Stimulated activated naive CD8-positive, alpha-beta T cell treated with anti-CD3 and anti-CD28 coated beads, Interleukin-15, amount 100 ng/mL, for 72 hours (primary cell): Measurements from ENCODE around the gene NR1H2.
"Not testable (repeated sequence)": the region's sequence is repeated elsewhere in the genome, so short reads cannot be mapped to it uniquely, and the experiment has no call there.

ENCODE experiments used
- ATAC-seq: fragments of 150-1000 bp; cut with Tn5 transposase; 2 replicates; pipeline ENCODE4 v1.10.0; 2021; ENCODE audit warnings: mild to moderate bottlenecking, moderate library complexity
- DNase-seq, 2 donors: peaks; one replicate each; pipeline ENCODE4 v3.0.0; 2021 to 2022
- H3K27ac Mint-ChIP-seq, 2 donors: one replicate each; pipeline ENCODE4 v1.8.0; 2022; ENCODE audit warnings: mild to moderate bottlenecking in 2 of 2, mixed read lengths in 2 of 2, moderate library complexity in 2 of 2
- H3K27me3 Mint-ChIP-seq: one replicate; pipeline ENCODE4 v1.8.0; 2022; ENCODE audit warnings: mixed read lengths
- H3K4me1 Mint-ChIP-seq: one replicate; pipeline ENCODE4 v1.8.0; 2022; ENCODE audit warnings: mild to moderate bottlenecking, mixed read lengths
- H3K4me3 Mint-ChIP-seq, 2 donors: one replicate each; pipeline ENCODE4 v1.8.0; 2022; ENCODE audit warnings: mild to moderate bottlenecking in 2 of 2, mixed read lengths in 2 of 2, moderate library complexity in 1 of 2
- H3K9me3 Mint-ChIP-seq, 2 donors: one replicate each; pipeline ENCODE4 v1.8.0; 2022; ENCODE audit warnings: mixed read lengths in 2 of 2

NR1H2 gene

DNA sequence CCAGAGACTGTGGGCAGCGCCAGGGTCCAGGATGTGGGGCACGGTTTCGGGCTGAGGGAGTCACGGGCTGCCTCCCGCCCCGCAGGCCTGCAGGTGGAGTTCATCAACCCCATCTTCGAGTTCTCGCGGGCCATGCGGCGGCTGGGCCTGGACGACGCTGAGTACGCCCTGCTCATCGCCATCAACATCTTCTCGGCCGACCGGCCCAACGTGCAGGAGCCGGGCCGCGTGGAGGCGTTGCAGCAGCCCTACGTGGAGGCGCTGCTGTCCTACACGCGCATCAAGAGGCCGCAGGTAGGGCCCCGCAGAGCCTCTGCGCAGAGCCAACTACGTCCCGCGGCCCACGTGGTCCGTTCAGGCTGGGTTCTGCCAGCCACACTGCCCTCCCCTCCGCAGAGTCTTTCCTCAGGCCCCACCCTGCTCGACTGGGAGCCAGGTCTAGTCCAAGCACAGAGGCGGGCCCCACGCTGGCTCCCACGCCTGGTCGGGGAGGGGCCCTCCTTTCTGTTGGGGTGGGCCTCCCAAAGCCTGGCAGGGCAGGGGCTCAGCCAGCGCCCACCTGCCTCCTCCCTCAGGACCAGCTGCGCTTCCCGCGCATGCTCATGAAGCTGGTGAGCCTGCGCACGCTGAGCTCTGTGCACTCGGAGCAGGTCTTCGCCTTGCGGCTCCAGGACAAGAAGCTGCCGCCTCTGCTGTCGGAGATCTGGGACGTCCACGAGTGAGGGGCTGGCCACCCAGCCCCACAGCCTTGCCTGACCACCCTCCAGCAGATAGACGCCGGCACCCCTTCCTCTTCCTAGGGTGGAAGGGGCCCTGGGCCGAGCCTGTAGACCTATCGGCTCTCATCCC lies 5.8 kb downstream of the NR1H2 start:
- Mint-ChIP-seq H3K9me3 (no peaks in the 10 kb centered on the region), H3K27me3 (no peaks in the 10 kb centered on the region), H3K4me1 (peaks cover 63% of the 10 kb centered on the region), H3K4me3 (no peak overlapping the region), H3K27ac (no peak overlapping the region)
- no peak for DNase-seq
- ATAC-seq, result no peak

DNA sequence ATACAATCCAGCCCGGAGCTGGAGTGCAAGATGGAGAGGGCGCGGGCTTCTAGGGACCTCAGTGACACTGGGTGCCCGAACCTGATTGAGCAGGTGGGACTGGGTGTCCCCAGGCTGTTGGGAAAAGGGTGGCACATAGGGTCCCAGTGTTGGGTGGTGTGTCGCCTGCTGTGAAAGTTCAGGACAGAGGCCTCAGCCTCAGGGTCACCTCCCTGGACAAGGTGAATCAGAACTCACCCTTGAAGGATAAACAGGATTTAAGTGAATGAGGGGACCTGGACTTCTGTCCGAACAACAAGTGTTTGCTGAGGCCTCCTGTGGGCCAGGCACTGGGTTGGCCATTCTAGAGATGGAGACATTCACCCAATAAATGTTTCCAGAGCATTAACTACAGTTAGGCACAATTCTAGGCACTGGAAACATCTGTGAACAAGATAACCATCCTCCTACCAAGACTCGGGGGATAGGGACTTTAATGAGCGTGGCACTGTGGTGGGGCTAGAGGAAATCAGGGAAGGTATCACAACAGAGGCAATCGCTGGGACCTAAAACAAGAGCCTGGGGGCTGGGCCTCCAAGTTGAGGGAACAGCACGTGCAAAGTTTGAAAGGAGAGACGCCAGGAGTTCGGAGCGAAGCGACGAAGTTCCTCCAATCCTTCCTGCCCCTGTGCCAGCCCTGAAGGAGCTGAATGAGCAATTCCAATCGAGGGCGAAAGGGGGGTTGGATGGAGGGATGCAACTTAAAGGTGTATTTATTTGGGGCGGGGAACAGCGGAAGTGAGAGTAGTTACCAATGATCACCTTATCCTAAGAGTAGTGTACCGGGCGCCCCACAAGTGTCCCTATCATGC lies 7.0 kb downstream of the NR1H2 start:
- H3K9me3 Mint-ChIP-seq, result no peaks in the 10 kb centered on the region
- ATAC-seq, result no peak
- peak overlapping the region; percentile 74 to 96 for H3K27ac Mint-ChIP-seq

DNA sequence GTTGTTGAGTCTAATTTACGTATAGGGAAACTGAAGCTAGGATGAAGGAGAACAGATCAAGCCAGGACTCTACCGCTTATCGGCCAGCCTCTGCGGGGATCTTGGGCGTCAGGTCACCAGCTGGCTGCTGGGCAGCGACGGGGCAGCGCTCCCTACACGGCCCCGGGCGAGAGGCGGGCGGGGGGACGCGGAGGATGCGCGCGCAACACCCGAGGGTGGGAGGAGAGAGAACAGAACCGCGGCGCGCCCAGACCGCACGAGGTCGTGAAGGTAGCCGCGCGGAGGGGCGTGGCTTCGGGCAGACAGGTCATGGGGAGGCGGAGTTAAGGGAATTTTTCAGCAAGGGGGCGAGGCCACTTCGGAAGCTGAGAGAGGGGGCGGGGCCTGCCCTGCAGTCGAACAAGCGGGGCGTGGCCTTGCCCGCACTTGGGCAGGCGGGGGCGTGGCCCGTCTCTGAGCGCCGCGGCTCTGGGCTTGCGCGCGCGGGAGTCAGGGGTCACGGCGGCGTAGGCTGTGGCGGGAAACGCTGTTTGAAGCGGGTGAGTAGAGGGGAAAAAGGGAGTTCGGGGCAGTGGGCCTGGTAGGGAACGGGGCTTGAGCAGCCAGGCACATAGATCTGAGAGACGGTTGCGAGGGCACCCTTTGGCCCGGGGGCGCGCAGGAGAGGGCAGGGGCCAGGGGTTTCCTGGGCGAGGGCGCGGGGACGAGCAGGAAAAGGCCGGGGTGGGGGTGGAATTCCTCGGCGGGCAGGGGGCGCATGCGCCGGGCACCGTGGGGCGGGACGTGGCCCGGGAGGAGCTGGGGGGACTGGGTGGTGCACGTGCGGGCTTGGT lies 7.8 kb downstream of the NR1H2 start, which contains the start of gene POLD1:
Gene POLD1, plus strand, starts transcription at position 496 of the 833 bp plus-strand sequence. CDS start 14,505 bp downstream, outside the sequence.
- H3K27ac Mint-ChIP-seq, result peak within 1 kb of the TSS; percentile 96 to 98
- peak; percentile 92 for ATAC-seq
- H3K4me1 Mint-ChIP-seq, result peaks cover 56% of the 10 kb centered on the region

More for the DNA sequence above, 7.0 kb downstream of the NR1H2 start:
- DNase-seq, result no peak
- Mint-ChIP-seq H3K4me3 (peak overlapping the region; percentile 94 to 100), H3K27me3 (no peaks in the 10 kb centered on the region), H3K4me1 (peaks cover 60% of the 10 kb centered on the region)

DNA sequence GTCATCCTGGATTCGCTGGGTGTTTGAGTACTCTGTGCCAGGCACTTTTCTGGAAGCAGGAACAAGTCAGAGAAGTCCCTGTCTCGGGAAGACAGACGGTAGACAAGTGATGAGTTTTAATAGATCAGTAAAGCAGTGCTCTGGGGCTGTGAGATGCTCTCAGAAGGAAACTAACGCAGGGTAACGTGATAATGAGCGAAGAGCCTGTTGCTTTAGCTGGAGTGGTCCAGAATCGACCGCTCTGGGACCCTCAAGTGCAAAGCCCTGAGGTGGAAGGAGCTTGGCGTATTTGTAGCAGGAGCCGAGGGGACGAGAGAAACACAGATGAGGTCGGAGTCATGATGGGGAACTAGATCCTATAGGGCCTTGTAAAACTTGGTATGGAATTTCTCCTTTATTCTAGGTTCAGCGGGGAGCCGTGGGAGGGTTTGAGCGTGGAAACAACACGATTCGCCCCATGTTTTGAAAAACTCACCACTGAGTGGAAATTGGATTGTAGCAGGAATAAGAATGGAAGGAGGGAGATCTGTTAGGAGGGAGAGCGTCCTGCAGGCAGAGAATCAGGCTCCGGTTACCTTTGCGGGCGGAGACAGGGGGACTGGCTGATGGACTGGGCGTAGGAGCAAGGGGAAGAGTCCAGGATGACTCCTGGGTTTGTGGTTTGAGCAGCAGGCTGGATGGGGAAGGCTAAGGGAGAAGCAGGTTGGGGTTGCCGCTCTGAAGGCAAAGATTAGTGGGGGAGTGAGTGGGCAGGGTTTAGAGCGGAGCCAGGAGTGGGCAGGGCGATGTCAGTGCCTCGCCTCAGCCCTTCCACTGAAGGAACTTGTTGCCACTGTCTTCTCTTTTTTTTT lies 8.7 kb downstream of the NR1H2 start:
- Mint-ChIP-seq H3K9me3 (no peaks in the 10 kb centered on the region), H3K4me3 (peak overlapping the region; percentile 94 to 100), H3K27me3 (no peaks in the 10 kb centered on the region), H3K4me1 (peaks cover 48% of the 10 kb centered on the region), H3K27ac (peak overlapping the region; percentile 96 to 98)
- no peak for ATAC-seq
- DNase-seq, result no peak

More for the DNA sequence above, 7.8 kb downstream of the NR1H2 start, which contains the start of gene POLD1:
- peak; percentile 99 for DNase-seq
- no peaks in the 10 kb centered on the region for H3K9me3 Mint-ChIP-seq
- H3K27me3 Mint-ChIP-seq, result no peaks in the 10 kb centered on the region
- H3K4me3 Mint-ChIP-seq, result peak within 1 kb of the TSS; percentile 94 to 100

GRCh38 chr19:50387176-50387867 lies 11.1 kb downstream of the NR1H2 start:
- Mint-ChIP-seq H3K27ac (no peak overlapping the region), H3K4me3 (peak overlapping the region in 1 of 2 donors; percentile 2), H3K9me3 (no peaks in the 10 kb centered on the region), H3K27me3 (no peaks in the 10 kb centered on the region), H3K4me1 (peaks cover 47% of the 10 kb centered on the region)
- DNase-seq (no peak), ATAC-seq (no peak)

- ATAC-seq (no peak), DNase-seq (no peak)
- peak overlapping the region in 1 of 2 donors; percentile 43 for H3K27ac Mint-ChIP-seq
- peak overlapping the region in 1 of 2 donors; percentile 2 for H3K4me3 Mint-ChIP-seq
- no peaks in the 10 kb centered on the region for H3K9me3 Mint-ChIP-seq
- no peaks in the 10 kb centered on the region for H3K27me3 Mint-ChIP-seq
- H3K4me1 Mint-ChIP-seq, result peaks cover 47% of the 10 kb centered on the region
These were observed 11.6 kb downstream of the NR1H2 start for GRCh38 chr19:50387868-50388245.

- not testable (repeated sequence) for H3K9me3 Mint-ChIP-seq, ATAC-seq, H3K4me3 Mint-ChIP-seq, DNase-seq, H3K27me3 Mint-ChIP-seq
- Mint-ChIP-seq H3K27ac (peak overlapping the region in 1 of 2 donors; percentile 71), H3K4me1 (peaks cover 31% of the 10 kb centered on the region)
These were observed 14.0 kb downstream of the NR1H2 start for GRCh38 chr19:50390295-50390694.

GRCh38 chr19:50390952-50391351 lies 14.7 kb downstream of the NR1H2 start:
- not testable (repeated sequence) for DNase-seq, H3K27ac Mint-ChIP-seq, H3K9me3 Mint-ChIP-seq, H3K4me3 Mint-ChIP-seq, ATAC-seq, H3K27me3 Mint-ChIP-seq
- H3K4me1 Mint-ChIP-seq, result peaks cover 24% of the 10 kb centered on the region

- Mint-ChIP-seq H3K27ac (no peak overlapping the region), H3K27me3 (no peaks in the 10 kb centered on the region), H3K9me3 (no peaks in the 10 kb centered on the region), H3K4me3 (no peak overlapping the region), H3K4me1 (peaks cover 14% of the 10 kb centered on the region)
- no peak for DNase-seq
- ATAC-seq, result no peak
These were observed 16.5 kb downstream of the NR1H2 start for GRCh38 chr19:50392759-50393158.

GRCh38 chr19:50393589-50393988 lies 17.3 kb downstream of the NR1H2 start:
- peak overlapping the region; percentile 57 to 85 for H3K27ac Mint-ChIP-seq
- H3K9me3 Mint-ChIP-seq, result no peaks in the 10 kb centered on the region

DNA sequence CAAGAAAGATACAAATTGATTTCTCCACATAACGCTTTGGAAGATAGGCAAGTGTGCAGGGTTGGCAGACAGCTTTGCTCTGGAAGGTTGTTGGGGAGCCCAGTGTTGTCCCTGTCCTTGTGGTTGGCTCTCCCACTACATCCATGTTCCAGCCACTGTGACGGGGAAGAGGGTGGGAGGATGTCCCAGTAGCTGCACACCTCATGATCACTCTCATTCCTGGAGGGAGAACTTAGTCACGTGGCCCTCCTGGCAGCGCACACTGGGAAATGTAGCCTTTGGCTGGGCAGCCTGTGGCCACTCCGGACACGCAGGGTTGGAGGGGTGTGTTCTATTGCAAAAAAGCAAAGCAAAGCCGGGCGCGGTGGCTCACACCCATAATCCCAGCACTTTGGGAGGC lies 17.8 kb downstream of the NR1H2 start:
- DNase-seq (no peak), ATAC-seq (no peak)
- Mint-ChIP-seq H3K27ac (peak overlapping the region in 1 of 2 donors; percentile 85), H3K27me3 (no peaks in the 10 kb centered on the region), H3K4me3 (no peak overlapping the region), H3K4me1 (peaks cover 16% of the 10 kb centered on the region), H3K9me3 (no peaks in the 10 kb centered on the region)

More at GRCh38 chr19:50393589-50393988, 17.3 kb downstream of the NR1H2 start:
- DNase-seq, result no peak
- peak; percentile 40 for ATAC-seq
- Mint-ChIP-seq H3K4me1 (peaks cover 15% of the 10 kb centered on the region), H3K27me3 (no peaks in the 10 kb centered on the region), H3K4me3 (no peak overlapping the region)

GRCh38 chr19:50398675-50399367 lies 22.6 kb downstream of the NR1H2 start:
- H3K9me3 Mint-ChIP-seq, result no peaks in the 10 kb centered on the region
- DNase-seq (no peak), ATAC-seq (no peak)
- no peaks in the 10 kb centered on the region for H3K27me3 Mint-ChIP-seq
- no peak overlapping the region for H3K4me3 Mint-ChIP-seq
- peak overlapping the region in 1 of 2 donors; percentile 36 for H3K27ac Mint-ChIP-seq
- H3K4me1 Mint-ChIP-seq, result peaks cover 13% of the 10 kb centered on the region

- no peaks in the 10 kb centered on the region for H3K27me3 Mint-ChIP-seq
- ATAC-seq (no peak), DNase-seq (no peak)
These were observed 23.1 kb downstream of the NR1H2 start for GRCh38 chr19:50399368-50399745.

More at GRCh38 chr19:50399368-50399745, 23.1 kb downstream of the NR1H2 start:
- H3K27ac Mint-ChIP-seq, result peak overlapping the region in 1 of 2 donors; percentile 36
- H3K4me1 Mint-ChIP-seq, result peaks cover 13% of the 10 kb centered on the region
- no peaks in the 10 kb centered on the region for H3K9me3 Mint-ChIP-seq
- H3K4me3 Mint-ChIP-seq, result no peak overlapping the region
